Activated CD4-positive, CD25-positive, alpha-beta regulatory T cell treated with anti-CD3 and anti-CD28 coated beads, Interleukin-2, amount 50 U/mL, for 72 hours (primary cell): ENCODE results near the gene NCOR1.
"Not testable (repeated sequence)": the region's sequence is repeated elsewhere in the genome, so short reads cannot be mapped to it uniquely, and the experiment has no call there.

ENCODE experiments used
- DNase-seq: peaks from one replicate; pipeline ENCODE4 v3.0.0; 2021

The NCOR1 gene

DNA sequence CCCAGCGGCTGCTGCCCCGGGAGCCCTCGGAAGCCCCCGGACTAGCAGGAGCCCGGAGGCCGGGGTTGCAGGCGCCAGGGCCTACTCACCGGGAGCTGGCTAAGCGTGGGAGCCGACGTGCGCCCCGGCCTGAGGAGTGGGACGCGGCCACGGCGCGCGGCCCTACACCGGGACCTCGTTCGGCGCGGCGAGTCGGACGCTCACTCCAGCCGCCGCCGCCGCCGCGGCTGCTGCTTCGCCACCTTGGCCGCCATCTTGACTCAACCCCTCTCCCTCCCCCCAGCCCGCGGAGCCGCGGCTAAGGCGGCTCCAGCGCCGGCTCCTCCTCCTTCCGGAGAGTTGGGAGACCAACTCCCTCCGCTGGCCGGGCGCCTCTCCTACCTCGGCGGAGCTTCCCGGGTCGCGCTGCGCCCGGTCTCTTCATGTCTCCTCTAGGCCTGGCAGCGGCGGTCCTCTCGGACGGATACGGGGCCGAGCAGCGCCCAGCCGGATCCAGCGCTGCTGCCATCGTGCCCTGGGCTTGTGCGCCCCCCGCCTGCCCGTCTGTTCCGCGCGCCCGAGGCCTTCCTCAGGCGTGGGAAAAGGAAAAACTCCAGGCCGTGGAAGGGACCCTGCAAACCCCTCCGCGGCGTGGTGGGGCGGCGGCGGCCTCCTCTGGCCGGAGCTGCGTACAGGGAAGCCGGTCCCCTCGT, at the start of gene NCOR1:
TSS of gene NCOR1 (minus strand) at position 262 of the 692 bp plus-strand sequence. CDS start 20,965 bp downstream, outside the sequence.
- DNase-seq: peak; percentile 85

DNA sequence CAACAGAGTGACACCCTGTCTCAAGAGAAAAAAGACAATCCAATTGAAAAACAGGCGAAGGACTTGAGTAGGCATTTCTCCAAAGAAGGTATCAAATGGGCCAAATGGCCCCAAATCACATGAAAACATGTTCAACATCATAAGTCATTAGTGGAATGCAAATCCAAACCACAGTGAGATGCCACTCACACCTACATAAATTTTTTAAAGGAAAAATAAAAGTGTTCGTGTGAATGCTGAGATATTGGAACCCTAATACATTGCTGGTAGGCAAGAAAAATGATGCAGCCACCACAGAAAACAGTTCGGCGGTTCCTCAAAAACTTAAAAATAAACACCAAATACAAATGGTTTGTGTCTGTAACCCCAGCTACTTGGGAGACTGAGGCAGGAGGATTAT, 46.9 kb upstream of the NCOR1 start:
- no peak for DNase-seq

DNA sequence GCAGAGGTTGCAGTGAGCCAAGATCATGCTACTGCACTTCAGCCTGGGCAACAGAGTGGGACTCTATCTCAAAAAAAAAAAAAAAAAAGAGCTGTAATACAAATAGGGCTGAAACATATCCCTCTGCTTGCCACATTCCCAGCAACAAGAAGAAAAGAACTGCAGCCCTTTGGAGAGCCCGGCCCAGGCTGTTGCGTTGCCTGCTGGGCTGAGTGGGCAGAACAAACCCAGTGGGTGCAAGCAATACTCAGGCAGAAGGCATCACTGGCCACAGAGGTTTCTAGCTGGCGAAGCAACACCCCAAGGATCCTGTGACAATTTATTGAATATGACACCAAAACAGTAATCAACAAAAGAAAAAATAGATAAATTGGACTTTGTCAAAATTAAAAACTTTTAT, 45.7 kb upstream of the NCOR1 start:
- DNase-seq: no peak

DNA sequence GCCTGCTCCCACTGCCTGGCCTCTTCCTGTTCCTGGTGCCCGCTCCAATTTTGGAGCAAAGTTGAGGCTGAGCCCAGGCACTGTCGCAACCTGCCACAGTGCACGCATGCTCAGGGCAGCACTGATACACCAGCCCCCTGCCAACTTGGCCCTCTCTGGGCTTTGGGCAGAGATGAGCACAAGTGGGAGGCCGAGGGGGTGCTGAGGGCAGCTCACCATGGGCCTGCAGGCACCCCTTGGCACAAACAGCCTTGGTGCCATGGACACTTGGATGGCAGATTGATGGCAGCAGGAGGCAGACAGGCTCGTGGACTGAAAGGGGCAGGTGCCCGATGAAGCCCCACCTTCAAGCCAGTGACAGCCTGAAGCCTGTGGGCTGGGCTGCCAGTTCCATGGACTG, 44.6 kb upstream of the NCOR1 start:
- no peak for DNase-seq

DNA sequence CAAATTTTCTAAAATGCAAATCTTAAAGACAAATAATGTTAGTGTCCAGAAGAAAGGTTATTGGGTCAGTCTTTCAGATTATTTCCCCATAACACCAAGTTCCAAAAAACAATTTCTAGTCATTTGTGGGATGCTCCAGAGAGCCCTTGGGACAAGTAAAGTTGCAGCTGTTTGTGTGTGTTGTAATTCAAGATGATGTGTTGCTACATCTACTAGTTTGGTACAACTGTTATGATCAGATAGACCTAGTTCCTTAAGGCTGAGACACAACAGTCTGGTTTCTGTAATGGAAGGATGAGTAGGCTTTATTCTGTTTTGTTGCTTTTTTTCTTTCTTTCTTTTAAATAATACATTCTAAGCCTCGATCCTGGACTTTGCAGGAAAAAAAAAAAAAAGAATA, 43.6 kb upstream of the NCOR1 start:
- no peak for DNase-seq

DNA sequence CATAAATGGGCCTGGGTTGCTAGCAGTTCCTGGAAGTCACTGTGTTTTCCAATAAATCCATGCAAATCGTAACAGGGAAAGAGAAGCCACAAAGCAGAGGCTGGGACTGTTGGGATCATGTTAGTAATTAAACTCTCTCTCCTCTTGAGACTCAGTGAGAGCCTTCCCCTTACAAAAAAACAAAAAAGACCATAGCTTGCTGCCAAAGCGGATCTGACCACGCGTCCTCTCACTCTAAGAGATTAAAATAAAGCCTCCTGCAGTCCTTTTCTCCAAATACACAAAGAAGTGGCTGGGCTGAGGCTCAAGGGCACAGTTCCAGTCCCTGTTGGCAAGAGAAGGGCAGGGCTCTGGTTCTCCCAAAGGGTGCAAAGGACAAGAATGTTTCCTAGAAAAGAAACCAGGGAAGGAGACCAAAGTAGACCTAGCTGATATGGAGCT, 40.2 kb upstream of the NCOR1 start:
- no peak for DNase-seq

DNA sequence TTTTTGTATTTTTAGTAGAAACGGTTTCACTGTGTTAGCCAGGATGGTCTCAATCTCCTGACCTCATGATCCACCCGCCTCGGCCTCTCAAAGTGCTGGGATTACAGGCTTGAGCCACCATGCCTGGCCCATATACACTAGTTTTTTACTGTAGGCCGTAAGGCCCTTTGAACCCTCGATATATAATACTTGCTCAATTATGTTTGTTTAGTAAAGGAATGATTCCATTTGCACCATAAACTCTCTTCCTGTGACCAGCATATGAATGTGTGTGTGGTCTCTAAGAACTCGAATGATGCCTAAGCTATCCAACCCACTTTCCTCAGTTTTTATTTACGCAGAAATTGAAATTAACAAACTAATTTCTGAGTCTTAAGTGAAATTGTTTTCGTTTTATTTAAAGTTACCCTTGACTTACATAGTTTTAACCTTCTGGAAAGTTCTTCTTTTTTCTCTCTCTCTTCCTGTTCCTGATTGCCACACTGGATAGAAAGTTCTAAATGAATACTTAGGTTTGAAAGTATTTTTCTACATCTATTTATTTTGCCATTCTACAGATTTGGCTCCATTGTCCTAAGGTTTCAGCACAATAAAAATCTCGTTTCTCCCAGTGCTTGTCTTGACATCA, 39.6 kb upstream of the NCOR1 start:
- no peak for DNase-seq

DNA sequence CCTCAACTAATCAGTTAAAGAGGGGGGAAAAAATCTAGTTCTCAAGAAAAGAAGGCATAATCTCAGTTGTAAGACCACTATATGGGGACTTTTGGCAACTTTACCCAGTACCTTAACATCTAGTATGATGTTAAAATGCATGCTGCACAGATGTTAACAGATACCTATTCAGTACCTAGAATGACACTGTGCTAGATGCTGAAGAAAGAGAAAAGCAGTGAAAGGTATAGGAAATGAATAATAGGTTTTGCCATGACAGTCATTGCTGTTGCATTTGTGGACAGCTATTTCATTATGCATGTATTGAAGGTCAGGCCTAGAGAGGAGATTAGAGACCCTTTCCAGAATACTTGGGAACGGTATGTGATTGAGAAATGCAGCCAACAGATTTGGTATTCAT, 36.2 kb upstream of the NCOR1 start:
- no peak for DNase-seq

DNA sequence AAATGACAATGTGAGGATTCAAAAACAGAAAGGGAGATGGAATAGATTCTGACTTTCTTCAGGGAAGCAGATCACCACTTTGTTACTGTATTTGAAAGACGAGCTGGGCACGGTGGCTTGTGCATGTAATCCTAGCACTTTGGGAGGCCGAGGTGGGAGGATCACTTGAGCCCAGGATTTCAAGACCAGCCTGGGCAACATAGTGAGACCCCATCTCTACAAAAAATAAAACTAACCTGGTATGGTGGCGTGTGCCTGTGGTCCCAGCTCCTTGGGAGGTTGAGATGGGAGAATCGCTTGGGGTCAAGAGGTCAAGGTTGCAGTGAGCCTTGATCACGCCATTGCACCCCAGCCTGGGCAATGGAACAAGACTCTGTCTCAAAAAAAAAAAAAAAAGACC, 35.7 kb upstream of the NCOR1 start:
- no peak for DNase-seq

DNA sequence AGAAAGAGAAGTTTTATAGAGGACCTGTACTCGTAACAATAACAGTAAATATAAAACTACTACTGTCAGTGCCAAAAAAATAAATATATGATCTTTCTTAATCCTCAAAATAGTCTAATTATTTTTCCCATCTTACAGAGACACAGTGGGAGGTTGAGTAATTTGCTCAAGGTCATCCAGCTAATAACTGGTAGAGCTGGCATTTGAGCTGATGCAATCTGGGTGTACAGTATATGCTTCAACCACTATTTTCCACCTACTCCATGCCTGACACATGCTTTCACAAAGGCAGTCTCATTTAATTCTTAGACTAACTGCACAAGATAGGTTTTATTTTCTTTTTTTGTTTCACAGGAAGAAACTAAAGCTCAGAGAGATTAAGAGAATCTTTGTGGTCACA, 35.3 kb upstream of the NCOR1 start:
- DNase-seq: no peak

DNA sequence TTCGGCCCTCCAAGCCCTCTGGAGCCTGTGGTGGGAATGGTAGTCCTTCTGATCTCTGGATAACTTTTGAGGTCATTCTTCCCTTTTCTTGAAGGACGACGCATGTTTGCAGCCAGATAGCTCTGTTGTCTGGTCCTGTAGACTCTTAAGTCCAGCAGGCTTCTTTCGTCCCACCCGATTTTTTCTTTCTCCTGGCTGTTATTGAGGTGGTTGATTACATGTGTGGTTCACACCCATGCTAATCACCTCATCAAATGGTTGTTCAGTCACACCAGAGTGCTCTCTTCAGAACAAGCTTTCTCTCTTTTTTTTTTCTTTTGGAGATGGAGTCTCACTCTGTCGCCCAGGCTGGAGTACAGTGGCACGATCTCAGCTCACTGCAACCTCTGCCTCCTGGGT, 32.3 kb upstream of the NCOR1 start:
- no peak for DNase-seq

DNA sequence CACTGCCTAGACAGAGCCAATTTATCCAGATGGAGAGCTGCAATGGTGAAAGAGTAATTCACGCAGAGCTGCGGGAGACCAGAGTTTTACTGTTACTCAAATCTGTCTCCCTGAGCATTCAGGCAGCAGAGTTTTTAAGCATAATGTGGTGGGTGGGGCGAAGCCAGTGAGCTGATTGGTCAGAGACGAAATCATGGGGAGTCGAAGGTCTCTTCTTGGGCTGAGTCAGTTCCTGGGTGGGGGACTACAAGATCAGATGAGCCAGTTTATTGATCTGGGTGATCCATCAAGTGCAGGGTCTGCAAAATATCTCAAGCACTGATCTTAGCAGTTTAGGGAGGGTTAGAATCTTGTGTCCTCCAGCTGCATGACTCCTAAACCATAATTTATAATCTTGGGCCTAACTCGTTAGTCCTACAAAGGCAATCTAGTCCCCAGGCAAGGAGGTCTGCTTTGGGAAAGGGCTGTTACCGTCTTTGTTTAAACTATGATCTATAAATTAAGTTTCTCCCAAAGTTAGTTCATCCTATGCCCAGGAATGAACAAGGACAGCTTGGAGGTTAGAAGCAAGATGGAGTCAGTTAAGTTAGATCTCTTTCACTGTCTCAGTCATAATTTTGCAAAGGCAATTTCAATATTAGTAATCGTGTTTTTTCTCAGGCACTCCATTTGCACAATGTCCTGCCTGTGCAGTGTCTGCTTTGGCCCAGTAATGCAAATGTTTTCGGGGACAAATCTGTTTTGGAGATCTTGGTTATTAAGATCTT, 28.6 kb upstream of the NCOR1 start:
- DNase-seq: no peak

DNA sequence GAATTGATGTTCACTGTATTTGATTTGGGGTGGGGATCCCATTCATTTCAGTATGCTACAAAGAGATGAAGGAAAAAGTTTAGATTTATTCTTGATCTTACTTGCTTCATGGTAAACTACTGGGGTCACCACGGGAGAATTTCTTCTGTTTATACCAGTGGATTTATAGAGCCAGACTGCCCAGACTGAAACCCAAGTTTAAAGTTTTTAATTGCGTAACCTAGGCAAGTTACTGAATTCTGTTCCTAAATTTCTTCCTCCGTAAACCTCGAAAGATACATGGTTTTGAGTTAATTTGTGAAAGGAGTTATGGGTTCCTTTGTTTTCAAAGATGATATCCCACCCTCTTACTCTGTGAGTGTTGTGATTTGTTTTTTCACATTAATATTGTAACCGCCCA, 28.1 kb upstream of the NCOR1 start:
- DNase-seq: no peak

DNA sequence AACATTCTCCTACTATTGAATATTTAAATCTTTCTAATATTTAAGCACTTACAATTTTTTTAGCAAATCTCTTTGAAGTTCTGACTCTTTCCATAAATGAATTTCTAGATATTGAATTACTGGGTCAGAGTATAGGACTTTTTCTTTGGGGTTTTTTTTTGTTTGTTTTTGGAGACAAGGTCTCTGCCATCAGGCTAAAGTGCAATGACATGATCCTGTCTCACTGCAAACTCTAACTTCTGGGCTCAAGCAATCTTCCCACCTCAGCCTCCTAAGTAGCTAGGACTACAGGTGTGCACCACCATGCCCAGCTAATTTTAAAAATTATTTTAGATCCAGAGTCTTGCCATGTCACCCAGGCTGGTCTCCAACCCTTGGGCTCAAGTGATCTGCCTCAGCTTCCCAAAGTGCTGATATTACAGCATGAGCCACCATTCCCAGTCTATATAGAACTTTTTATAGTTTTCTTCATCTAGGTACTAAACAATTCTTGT, 26.6 kb upstream of the NCOR1 start:
- no peak for DNase-seq

DNA sequence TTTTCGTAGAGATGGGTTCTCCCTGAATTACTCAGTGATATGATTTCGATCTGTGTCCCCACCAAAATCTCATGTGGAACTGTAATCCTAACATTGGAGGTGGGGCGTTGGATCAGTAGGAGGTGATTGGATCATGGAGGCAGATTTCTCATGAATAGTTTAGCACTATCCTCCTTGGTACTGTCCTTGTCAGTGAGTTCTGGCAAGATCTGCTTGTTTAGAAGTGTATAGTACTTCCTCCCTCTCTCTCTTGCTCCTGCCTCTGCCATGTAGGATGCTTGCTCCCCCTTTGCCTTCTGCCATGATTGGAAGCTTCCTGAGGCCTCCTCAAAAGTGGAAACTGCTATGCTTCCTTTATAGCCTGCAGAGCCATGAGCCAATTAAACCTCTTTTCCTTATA, 24.6 kb upstream of the NCOR1 start:
- no peak for DNase-seq

DNA sequence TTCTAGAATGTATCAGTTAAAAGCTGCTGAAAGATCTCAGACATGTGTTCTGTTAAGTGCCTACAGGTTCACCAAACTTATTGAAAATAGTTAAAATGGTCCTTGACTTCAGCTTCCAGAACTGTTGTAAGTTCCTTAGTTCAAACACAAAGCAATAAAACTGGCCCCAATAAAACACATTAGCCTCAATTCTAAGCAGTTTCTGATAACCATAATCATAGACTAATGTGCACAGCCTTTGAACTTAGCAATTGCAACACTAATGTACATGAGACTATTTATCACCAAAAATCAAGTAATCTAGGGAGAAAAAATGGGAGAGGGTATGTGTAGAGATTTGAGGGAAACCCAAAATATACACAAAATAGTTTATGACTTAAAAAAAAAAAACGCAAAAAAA, 17.1 kb upstream of the NCOR1 start:
- DNase-seq: no peak

DNA sequence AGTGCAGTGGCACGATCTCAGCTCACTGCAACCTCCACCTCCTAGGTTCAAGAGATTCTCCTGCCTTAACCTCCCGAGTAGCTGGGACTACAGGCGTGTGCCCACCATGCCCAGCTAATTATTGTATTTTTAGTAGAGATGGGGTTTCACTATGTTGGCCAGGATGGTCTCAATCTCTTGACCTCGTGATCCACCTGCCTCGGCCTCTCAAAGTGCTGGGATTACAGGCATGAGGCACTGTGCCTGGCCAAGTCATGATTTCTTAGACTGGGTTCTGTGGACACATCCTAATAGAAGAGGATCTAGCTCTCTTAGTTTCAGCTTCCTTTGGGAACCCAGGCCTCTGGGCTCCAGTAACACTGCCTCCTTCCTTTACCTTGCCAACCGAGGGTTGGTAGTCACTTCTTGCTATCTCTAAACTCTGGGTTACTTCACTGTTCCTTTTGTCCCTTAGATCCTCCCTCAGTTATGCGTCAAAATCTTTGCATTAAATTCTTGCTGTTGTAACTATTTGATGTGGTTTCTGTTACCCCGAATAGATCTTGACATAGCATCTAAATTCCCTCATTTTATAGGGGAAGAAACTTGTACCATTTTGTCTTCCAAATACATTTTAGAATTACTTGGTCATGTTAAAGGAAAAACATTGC, 14.7 kb upstream of the NCOR1 start:
- DNase-seq: not testable (repeated sequence)

DNA sequence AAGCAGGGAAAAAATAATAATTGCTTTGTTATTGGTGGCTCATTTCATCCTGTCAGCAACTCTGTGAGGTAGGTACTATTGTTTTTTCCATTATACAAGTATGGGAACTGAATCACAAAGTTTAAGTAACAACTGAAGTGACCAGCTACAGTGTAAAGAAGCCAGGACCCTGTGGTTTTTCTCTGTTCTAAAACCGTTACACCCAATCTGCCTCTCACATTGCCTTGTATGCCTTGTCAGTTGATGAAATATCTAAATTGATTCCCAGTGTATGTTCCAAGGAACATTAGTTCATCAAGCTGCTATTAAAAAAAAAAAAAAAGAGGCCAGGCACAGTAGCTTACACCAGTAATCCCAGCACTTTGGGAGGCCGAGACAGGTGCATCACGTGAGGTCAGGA, 7.1 kb upstream of the NCOR1 start:
- no peak for DNase-seq

DNA sequence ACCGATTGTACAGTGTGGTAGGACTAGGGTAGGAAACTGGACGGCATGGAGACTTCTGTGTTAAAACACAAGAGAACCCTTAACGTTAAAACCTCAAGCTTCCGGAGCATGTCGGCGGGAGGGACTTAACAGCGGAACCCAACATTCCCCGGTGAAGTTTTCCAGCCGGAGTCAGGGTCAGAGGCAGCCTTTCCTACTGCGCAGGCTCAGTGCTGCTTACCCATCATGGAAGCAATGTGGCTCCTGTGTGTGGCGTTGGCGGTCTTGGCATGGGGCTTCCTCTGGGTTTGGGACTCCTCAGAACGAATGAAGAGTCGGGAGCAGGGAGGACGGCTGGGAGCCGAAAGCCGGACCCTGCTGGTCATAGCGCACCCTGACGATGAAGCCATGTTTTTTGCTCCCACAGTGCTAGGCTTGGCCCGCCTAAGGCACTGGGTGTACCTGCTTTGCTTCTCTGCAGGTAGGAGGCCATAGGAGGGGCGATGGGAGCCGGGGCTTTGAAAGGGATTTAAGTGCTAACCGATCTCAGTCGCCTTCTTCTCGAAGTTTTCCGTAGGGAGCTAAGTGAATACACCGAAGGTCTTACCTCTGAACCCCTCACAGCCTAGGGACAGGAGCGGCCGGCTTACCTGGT, 1.8 kb upstream of the NCOR1 start, which contains the start of gene PIGL:
TSS of gene PIGL (plus strand) at position 209 of the 634 bp plus-strand sequence. CDS start at position 226, 17 bp downstream.
- DNase-seq: peak; percentile 72

DNA sequence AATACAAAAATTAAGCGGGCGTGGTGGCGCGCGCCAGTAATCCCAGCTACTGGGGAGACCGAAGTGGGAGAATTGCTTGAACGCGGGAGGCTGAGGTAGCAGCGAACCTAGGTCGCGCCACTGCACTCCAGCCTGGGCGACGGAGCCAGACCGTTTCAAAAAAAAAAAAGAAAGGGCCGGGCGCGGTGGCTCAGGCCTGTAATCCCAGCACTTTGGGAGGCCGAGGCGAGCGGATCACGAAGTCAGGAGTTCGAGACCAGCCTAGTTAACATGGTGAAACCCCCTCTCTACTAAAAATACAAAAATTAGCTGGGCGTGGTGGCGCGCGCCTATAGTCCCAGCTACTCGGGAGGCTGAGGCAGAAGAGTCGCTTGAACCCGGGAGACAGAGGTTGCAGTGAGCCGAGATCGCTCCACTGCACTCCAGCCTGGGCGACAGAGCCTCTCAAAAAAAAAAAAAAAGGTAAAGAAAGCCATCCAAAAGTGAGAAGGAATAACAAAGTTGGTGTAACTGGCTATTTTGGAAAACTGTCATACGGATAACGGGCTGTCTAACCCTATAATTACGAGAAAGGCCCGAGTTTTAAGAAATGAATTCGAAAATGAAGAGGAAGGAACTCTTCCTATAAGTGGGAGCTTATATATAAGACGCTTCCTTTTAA, 1.1 kb upstream of the NCOR1 start:
- not testable (repeated sequence) for DNase-seq

DNA sequence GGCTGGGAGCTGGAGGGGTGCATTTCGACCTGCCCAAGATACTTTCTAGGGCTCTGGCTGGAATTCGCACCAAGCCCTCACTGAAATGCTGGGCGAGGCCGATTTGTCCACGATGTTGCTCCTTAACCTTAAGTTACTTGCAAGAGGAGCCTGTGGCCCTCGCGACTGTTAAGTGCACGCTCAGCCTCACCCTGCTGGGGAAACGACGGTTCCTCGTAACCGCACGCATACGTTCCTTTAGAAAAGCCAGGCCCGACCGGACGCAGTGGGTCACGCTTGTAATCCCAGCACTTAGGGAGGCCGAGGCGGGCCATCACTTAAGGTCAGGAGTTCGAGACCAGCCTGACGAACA, 607 bp upstream of the NCOR1 start:
- no peak for DNase-seq

DNA sequence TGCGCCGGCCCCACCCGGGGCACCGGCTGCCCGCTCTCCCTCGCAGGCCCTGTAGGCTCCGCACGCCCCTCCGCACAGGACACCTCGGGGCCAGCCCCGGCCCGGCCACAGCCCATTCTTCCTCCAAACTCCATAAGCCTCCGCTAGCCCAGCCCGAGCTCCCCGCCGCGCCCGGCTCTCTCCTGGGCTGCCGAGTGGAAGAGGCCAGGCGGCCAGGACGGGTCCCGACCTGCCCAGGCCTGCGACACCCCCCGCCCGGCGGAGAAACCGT, 397 bp downstream of the NCOR1 start:
- DNase-seq: peak; percentile 65
